A673 (cell line): ENCODE data around the gene PRCD.
"Not testable (repeated sequence)": the region's sequence is repeated elsewhere in the genome, so short reads cannot be mapped to it uniquely, and the experiment has no call there.

Experiments
- CTCF ChIP-seq: fragments of 300-800, 200-600 bp; sonication (generic); conservative IDR thresholded peaks from 2 replicates; pipeline ENCODE4 v1.5.1; 2017; ENCODE audit warnings: low read depth, mild to moderate bottlenecking, antibody characterized with exemption, low read length, moderate library complexity, mixed read lengths
- EZH2 ChIP-seq: fragments of 200-600 bp; sonication (generic); IDR thresholded peaks from 2 replicates; pipeline ENCODE4 v1.6.1; 2017; ENCODE audit warnings: borderline replicate concordance, low read depth, mild to moderate bottlenecking, mixed read lengths, antibody characterized with exemption, low read length; ENCODE audit not compliant: poor library complexity, severe bottlenecking

DNA sequence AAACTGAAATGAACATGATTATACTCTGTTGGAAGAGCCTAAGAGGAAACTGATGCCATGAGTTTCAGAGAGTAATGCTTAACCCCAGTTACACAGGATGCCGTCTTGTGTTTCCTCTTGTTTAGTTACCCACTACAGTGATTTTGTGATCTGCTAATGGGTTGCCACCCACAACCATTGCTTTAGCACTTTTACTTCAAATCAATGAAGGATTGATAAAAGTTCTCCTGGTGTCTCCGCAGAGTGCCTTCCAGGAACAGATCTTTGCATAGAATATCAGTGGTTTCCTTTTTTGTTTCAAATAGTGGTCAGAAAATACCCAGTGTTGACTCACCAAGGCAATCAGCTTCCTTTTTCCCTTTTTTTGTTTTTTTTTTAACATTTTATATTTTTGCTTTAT is 23.5 kb downstream of the PRCD start:
- TF ChIP-seq CTCF, EZH2: not testable (repeated sequence)
